ENCODE data around the gene HAS3.
A peak's percentile ranks its signal among the peaks of the same experiment; 100 is the strongest.
"Not testable (repeated sequence)": the region's sequence is repeated elsewhere in the genome, so short reads cannot be mapped to it uniquely, and the experiment has no call there.

The HAS3 gene

DNA sequence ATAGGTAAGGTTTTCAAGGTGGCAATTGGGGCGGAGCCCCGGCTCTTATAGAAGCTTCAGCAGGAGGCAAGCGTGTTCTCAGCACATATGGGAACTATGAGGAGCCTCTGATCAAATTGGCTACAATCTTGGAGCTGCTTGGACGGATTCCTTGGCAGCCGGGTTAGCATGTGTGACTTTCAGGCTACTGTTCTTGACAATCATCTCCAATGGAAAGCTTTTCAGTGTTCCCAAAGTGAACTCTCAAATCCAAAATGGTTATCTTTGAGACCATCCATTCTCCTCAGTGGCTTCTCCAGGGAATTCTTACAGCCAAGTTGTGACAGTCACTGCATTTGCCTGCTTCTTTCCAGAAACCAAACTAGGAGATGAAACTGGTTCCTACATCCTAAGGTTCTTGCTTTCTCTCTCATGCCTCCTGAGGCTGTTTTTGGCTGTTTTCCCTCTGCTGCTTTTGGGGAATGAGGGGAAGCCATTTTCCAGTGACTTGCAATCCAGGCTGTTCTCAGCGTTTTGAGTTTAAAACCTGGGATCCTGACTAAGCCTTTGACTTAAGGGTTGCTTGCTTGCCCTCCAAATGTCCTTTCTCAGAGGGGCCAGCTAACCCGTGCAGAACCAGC is 10.9 kb downstream of the HAS3 start:
- no peak for DNase-seq

DNA sequence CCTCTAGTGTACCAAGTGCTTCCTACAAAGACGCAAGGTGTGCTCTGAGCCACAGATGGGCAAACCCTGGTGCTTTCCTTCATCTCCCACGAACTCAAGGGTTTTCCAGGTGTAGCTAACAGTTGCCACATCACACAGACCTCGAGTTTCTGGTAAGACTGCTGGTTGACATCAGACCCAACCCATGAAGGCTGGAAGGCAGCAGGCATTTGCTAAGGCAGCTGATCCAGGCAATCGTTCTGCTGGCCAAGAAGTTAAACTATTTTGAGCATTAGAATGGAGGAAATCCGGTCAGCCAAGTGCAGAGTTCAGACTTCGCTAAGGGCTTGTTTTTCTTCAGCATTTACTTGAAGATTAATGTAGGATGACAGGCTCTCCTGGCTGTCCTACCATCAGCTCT is 11.5 kb downstream of the HAS3 start:
- DNase-seq, result no peak

DNA sequence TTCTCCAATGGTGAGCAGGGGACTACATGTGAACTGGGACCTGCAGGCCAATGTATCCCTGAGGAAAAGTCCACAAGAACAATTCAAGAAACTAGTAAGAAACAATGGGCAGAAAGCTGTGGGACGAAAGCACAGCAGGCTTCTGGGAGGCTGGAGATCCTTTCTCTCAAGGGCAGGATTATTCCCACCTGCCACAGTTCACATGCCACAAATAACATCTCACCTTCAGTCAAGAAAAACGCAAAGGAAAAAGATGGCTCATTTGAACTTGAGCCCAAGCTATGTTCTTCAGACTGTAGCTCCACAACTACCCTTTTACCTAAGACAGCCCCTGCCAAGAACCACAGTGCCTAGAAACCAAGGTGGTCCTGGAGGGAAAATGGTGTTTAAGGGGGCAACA is 13.0 kb downstream of the HAS3 start:
- no peak for DNase-seq

GRCh38 chr16:69118994-69119393 is 13.5 kb downstream of the HAS3 start:
- no peak for DNase-seq

GRCh38 chr16:69119536-69119935 is 14.1 kb downstream of the HAS3 start:
- no peak for DNase-seq

- DNase-seq, result no peak
These were observed 14.7 kb downstream of the HAS3 start for GRCh38 chr16:69120096-69120664.

- peak; percentile 52 to 83 (median 76) for DNase-seq
These were observed 18.5 kb downstream of the HAS3 start for GRCh38 chr16:69123910-69124309.

GRCh38 chr16:69124406-69124805 is 19.0 kb downstream of the HAS3 start:
- not testable (repeated sequence) for DNase-seq

DNA sequence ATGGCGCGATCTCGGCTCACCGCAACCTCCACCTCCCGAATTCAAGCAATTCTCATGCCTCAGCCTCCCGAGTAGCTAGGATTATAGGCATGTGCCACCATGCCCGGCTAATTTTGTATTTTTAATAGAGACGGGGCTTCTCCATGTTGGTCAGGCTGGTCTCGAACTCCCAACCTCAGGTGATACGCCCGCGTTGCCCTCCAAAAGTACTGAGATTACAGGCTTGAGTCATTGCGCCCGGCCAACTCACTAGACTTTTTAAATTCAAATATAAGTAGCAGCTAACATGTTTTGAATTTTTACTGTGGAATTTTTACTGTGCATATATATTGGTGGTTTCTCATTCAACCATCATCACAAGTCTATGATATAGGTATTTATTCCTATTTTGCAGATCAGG is 19.5 kb downstream of the HAS3 start:
- not testable (repeated sequence) for DNase-seq

- DNase-seq, result no peak
These were observed 20.8 kb downstream of the HAS3 start for GRCh38 chr16:69126221-69126620.

DNA sequence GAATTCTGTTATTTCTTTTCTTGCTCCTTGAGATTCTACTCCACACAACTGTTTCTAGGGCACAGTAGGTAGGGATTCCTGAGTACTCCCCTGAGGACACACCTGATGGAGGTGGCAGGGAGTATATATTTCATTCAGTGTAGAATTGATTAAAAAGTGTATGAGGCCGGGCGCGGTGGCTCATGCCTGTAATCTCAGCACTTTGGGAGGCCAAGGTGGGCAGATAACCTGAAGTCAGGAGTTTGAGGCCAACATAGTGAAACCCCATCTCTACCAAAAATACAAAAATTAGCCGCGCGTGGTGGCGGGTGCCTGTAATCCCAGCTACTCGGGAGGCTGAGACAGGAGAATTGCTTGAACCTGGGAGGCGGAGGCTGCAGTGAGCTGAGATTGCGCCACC is 21.3 kb downstream of the HAS3 start:
- DNase-seq, result not testable (repeated sequence)

DNA sequence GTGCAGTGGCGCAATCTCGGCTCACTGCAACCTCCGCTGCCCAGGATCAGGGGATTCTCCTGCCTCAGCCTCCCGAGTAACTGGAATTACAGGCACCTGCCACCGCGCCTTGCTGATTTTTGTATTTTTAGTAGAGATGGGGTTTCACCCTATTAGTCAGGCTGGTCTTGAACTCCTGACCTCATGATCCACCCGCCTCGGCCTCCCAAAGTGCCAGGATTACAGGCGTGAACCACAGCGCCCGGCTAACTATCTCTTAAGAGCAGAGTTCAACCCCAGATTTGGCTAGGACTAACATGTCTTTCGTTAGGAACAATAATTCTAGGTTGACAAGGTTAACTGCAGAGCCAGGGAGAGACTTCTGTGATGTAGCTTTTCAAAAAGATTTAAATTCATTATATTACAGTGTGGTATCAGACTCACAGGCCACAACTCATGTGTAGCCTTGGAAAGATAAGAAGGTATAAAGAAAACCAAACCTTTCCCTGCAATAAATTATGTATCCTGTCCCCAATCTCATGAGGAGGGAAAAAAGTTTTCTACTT is 22.6 kb downstream of the HAS3 start:
- no peak for DNase-seq

DNA sequence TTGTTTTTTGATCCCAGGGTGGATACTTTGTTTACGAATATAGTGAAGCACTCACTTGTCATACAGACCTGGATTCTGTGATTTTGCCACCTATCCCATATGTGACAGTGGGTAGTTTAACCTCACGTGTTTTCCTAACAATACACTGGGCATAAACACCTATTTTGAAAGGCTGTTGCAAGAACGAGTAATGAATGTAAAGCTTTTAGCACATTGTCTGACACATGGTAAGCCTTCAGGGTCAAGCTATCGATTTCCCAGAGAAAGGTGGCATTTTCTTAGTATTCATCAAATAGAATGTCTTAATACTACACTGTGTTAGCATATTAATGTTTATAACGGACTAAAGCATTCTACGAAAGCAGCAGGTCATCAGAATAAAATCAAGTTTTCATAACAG is 25.0 kb downstream of the HAS3 start:
- no peak for DNase-seq

DNA sequence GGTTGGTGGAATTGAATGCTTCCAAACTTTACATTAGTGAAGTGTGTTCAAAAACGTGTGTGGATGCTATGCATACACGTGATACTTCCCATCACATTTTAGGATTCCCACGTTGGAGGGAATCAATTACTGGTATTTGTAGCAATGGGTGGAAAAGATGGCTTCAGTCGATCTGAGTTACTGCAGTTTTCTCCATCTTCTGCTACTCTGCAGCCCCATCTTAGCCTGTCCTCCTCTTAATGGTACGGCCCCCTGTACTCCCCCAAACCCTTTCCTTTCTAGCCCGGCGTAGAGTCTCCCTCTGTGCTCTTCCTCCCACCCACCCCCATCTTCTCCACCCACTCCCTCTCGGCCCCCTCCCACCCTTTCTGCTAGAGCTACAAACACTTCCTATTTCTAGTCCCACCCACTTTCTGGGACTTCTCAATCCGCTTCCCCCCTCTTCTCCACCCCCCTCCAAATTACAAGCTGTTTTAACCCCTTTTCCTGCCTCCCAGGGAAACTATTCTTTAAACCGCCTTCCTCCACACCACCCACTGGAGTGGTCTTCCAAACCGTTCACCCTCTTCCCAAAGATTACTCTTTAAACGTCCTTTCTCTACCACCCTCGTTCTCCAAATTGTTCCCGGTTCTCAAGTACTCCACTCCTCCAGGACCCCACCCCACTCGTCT is 25.9 kb downstream of the HAS3 start:
- DNase-seq, result peak; percentile 33 to 75 (median 60)

DNA sequence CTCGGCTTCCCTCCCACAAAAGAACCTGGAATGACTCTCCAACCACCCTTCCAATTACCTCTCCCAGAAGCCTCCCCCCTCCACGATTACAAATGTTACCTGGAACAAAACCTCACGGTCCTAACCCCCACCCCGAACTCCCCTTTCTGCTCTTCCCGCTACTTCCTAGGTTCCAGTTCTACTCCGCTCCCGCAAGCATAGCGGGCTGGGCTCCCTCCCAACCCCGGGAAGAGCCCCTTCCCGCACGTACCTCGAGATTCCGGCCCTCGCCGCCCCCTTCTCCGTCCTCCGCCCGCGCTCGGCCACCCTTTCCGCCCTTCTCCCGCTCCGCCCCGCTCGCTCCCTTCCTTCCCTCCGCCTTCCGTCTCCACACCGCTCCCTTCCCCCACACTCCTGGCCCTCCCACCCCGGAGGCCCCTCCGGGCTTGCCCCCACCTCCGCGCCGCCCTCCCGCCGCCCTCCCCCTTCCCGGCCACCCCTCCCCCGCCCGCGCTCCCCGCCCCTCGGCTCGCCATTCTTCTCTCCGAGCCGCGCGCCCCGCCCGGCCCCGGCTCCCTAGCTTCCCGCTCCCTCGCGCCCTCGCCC is 26.5 kb downstream of the HAS3 start:
- DNase-seq, result peak; percentile 60 to 84 (median 76)

GRCh38 chr16:69132424-69133252 is 27.2 kb downstream of the HAS3 start, which contains the start of the genes CHTF8 and UTP4:
Gene CHTF8, minus strand, starts transcription at chr16:69132588. Its CDS starts 11,130 bp downstream, at chr16:69121458.
Gene UTP4, plus strand, starts transcription at chr16:69132649. Its CDS starts 811 bp downstream, at chr16:69133460.
- peak; percentile 87 to 96 (median 93) for DNase-seq

GRCh38 chr16:69133373-69133954 is 28.0 kb downstream of the HAS3 start:
- peak in 1 of 4 experiments; percentile 16 for DNase-seq

GRCh38 chr16:69138608-69139007 is 33.2 kb downstream of the HAS3 start:
- no peak for DNase-seq

DNA sequence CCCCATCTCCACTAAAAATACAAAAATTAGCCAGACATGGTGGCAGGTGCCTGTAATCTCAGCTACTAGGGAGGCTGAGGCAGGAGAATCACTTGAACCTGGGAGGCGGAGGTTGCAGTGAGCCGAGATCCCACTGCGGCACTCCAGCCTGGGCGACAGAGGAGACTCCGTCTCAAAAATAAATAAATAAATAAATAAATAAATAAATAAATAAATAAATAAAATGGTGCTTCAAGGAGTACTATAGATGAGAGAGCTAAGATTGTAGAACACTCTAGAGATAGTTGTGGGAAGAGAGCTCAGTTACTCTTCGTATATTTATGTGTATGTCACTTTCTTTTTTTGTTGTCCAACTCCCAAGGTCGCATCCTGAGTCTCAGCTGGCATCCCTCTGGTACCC is 34.0 kb downstream of the HAS3 start:
- DNase-seq, result not testable (repeated sequence)

- no peak for DNase-seq
These were observed 35.6 kb downstream of the HAS3 start for GRCh38 chr16:69141014-69141413.

- no peak for DNase-seq
These were observed 36.5 kb downstream of the HAS3 start for GRCh38 chr16:69141936-69142335.

DNA sequence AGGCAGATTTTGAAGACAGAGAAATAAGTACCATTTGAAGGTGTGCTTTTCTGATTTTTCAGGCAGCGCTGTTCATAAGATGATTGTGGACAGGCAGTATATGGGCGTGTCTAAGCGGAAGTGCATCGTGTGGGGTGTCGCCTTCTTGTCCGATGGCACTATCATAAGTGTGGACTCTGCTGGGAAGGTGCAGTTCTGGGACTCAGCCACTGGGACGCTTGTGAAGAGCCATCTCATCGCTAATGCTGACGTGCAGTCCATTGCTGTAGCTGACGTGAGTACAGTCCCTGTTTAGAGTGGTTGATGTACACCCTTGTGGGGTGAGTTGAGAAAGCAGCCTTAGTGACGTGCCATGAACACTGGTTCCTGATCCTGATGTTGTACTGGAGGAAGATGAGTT is 37.7 kb downstream of the HAS3 start:
- DNase-seq, result no peak

All from suppressor macrophage (primary cell).